Cardiac septum (tissue), 1 donor: ENCODE results near the gene PSMD2. TPM values are rescaled to one million over a fixed set of nuclear protein-coding genes. Genes with fewer than 3 reads are reported as not detected.

Experiments
- DNase-seq: peaks from one replicate; pipeline ENCODE4 v3.0.0-alpha.2; 2020; ENCODE audit warnings: low spot score
- intact Hi-C: fragments of 100-400 bp; cut with DNase I; formaldehyde crosslinking; loops from one replicate; pipeline ENCODE4 v1.14.0; 2022
- total RNA-seq: library from RNA; stranded (reverse); fragmentation: NEBNext Ultra II Directional; extraction: Animal tissue kit (Norgen Biotek cat#: 25700); gene quantifications from one replicate; pipeline ENCODE4 v1.2.1, GENCODE V29; 2021
- donor health status: DM: no; HTN: no; CAD: no.

PSMD2 gene
- total RNA-seq, 1 donor from 2014 or later: 217 TPM

- intact Hi-C loops: no loop called here
- no peak for DNase-seq
Measured at GRCh38 chr3:184349563-184350470, 50.8 kb downstream of the PSMD2 start.

DNA sequence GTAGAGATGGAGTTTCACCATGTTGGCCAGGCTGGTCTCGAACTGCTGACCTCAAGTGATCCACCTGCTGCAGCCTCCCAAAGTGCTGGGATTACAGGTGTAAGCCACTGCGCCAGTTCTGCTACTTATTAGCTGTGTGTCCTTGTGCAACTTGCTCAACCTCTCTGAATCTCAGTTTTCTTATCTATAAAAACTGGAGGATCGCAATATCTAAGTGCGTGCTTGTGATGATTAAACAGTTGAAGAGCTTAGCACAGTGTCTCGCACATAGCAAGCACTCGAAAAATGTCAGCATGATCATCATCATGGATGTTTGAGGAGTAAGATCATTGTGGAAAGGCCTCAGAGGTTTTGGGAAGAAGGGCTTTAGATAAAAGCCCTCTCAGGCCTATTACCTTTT is 51.6 kb downstream of the PSMD2 start:
- no peak for DNase-seq
- intact Hi-C loops: no loop called here

DNA sequence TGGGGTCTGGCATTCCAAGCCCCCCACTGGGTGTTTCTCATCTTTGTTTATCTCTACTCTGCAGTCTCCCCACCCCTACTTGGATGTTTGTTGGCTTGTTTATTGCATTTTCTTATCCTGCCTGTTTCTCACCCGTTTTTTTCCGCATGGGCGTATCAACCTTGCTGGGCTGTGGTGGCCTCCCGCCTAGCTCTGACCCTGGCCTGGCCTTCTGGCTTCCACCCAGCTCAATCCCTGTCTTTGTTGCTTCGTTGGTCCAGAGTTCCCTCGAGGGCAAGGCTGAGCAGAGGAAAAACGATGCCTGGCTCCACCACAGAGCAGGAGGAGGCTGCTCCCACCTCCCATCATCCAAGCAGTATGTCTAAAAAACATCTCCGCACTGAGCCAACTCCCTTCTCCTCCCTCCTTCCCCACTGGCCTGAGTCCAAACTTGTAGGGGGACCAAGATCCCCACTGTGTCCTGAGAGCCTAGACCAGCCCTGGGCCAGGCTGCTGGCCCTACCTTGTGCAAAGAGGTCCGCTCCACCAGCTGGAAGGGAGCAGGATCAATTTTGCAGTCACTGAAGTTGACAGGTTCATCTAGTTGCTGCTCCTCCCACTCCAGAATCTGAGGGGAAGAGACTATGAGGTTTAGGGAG is 52.6 kb downstream of the PSMD2 start:
- intact Hi-C loops: no loop called here
- DNase-seq: no peak

DNA sequence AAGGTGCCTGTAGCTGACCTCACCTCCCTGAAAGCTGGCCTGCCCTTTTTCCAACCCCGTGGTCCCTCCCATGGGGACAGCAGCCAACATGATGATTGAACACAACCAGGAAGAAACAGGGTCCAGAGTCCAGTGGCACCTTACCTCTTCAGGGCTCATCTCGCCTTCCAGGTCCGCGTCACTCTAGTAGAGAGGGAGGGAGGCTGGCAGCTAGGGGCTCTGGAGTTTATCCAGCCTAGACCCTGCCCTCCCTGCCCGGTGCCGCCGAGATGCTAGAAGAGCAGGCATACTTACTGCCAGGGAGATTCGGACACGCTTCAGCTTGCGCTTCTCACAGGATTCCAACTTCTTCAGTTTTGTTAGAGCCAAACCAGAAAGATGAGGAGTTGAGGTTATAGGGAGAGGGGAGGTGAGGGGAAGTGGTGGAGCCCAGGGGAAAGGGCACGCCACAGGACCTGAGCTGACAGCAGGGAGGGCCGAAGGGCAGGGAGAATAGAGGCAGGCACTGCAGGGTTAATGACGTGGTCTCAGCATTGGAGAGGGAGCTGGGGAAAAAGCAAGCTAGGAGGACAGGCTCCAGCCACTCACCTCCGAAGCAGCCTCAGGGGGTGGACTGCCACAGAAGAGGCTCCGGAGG is 53.2 kb downstream of the PSMD2 start:
- intact Hi-C loops: no loop called here
- DNase-seq: no peak

GRCh38 chr3:184352897-184353545 is 54.0 kb downstream of the PSMD2 start:
- intact Hi-C loops: no loop called here

DNA sequence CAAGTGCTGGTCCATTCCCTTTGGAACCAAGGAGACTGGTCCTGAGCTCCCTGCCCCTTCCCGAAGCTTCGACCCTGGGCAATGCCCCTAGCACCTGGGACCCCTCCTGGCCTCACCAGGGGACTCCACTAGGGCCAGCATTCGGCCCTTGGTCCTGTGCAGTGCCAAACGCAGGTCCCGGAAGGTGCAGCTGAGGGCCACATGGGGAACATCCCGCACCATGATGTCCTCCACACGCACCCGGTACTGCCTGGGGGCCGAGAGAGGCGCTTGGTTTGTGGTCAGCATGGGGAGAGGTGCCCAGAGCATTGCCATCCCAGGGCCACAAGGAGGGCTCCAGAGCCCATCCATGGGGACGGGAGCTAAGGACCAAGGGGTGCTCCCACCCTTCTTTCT is 54.5 kb downstream of the PSMD2 start:
- DNase-seq: no peak
- intact Hi-C loops: no loop called here

More at GRCh38 chr3:184352897-184353545, 54.0 kb downstream of the PSMD2 start:
- DNase-seq: no peak

DNA sequence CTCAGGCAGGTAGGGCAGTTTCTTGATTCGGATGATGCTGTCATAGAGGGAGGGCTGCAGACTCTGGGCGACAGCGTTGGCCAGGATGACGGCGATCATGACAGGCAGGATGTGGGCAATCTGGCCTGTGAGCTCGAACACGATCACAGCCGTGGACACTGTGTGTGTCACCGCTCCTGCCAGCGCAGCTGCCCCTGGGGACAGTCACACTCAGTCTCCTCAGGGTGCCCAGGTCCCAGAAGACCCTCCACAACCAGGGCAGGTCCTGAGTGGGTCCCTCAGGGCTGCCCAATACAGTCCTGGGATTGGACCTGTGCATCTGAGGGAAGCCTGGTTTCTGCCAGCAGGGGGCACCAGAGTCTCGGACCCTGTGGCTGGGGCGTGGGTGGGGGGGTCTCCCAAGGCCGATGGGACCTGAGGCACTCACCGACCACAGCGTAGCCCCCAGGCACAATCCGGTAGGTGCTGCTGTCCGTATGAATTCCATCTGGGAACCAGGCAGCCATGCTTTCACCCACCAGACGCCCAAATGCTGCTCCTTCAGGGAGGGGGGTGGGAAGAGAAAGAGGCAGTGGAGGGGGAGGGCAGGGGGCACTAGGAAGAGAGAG is 55.2 kb downstream of the PSMD2 start:
- no peak for DNase-seq
- intact Hi-C loops: no loop called here

DNA sequence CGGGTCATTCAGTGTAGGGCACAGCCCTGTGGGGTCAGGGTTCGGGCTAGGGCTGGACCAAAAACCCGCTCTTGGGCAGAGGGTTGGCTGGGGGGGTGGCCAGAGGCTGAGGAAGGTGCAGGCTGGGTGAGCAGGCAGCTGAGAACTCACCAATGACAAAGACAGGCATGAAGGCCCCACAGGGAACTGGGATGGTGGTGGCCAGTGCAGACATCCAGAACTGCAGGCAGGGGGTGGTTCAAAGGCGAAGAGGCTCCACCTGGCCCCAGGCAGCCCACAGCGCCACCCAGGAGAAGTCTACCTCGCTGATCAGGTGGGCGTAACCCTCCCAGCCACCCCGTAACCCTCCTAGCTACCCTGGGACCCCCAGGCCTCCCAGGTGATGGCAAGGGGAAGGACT is 55.7 kb downstream of the PSMD2 start:
- intact Hi-C loops: no loop called here
- no peak for DNase-seq

- DNase-seq: no peak
- intact Hi-C loops: no loop called here
Measured at GRCh38 chr3:184355261-184356040, 56.4 kb downstream of the PSMD2 start.

DNA sequence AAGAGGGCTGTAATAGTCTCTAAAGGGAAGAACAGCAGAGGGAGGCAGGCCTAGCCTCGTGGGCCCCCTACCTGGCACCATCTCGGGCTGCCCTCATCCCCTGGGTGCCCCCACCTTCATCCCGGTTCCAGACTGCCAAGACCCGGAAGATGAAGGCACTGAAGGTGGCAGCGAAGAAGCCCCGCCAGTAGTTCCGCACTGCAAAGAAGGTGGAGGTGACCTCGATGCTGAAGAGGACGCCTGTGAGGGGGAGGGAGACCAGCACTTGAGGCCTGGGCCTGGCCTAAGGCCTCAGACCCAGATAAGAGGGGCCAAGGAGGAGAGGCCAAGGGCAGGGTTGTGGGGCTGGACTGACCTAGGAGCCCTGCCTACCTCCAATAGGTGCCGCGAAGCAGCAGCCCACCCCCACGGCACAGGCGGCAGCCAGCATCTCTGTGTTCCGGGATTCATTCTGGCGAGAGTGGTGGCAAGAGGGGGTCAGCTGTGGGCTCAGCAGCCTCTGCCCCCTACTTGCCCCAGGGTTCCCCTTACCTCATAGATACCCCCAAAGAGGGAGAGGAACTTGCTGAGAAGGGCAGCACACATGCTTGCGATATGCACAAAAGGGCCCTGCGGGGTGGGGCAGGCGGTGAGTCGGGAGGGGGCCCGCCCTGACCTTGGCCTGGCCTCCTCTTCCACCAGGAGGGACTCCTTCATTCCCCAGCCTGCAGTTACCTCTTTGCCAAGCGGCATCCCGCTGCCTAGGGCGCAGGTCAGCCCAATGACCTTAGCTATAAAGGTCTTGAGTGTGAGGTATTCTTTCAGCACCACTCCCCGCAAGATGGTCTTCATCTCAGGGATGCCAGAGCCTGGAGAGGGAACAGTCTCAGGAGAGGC is 58.4 kb downstream of the PSMD2 start:
- intact Hi-C loops: no loop called here

DNA sequence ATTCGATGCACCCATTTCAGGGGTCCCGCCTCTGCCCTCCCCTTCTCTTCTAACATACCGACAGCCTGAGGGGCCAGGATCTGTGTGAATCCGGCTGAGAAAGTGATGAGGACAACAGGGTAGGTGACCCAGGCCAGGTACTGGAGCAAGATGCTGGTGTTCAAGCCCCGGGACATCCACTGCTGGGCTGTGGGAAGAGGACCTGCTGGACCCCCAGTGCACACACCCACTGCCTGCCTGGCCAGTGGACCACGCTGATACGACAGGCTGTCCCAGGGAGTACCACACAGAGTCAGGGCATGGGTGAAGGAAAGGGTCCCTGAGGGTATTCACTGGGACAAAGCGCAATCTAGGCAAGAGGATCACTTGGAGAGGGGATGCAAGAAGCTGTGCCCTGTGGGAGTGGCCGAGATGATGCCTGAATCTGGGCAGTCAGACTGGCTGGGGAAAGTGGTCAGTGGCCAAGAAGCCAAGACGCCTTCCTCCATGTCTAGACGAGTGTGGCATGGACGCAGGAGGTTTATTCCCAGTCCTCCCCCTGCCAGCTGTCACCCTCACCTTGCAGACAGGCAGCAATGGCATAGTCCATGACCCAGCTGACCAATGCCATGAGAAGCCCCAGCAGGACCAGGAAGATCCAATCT is 59.2 kb downstream of the PSMD2 start:
- intact Hi-C loops: no loop called here
- no peak for DNase-seq

More for the DNA sequence above, 58.4 kb downstream of the PSMD2 start:
- DNase-seq: no peak

Other genes starting within 250 kb of the PSMD2 start
- not detected for gene HTR3C, start 246.2 kb upstream of the PSMD2 start, total RNA-seq
- not detected for gene HTR3E, start 202.2 kb upstream of the PSMD2 start, total RNA-seq
- gene EIF2B5, start 163.9 kb upstream of the PSMD2 start, total RNA-seq: 33.4 TPM
- gene DVL3, start 143.9 kb upstream of the PSMD2 start, total RNA-seq: 68.6 TPM
- gene AP2M1, start 124.4 kb upstream of the PSMD2 start, total RNA-seq: 317 TPM
- 61.5 TPM for gene ABCF3, start 113.0 kb upstream of the PSMD2 start, total RNA-seq
- not detected for gene VWA5B2, start 69.7 kb upstream of the PSMD2 start, total RNA-seq
- gene ALG3, start 50.3 kb upstream of the PSMD2 start, total RNA-seq: 14.1 TPM
- gene EEF1AKMT4, start 49.6 kb upstream of the PSMD2 start, total RNA-seq: 1.5 TPM
- 0.30 TPM for gene CAMK2N2, start 37.7 kb upstream of the PSMD2 start, total RNA-seq
- 0.19 TPM for gene ECE2, start 23.2 kb upstream of the PSMD2 start, total RNA-seq
- 284 TPM for gene EIF4G1, start 15.4 kb downstream of the PSMD2 start, total RNA-seq
- 43.3 TPM for gene FAM131A, start 38.4 kb downstream of the PSMD2 start, total RNA-seq
- 3.1 TPM for gene CLCN2, start 62.4 kb downstream of the PSMD2 start, total RNA-seq
- 23.2 TPM for gene POLR2H, start 62.5 kb downstream of the PSMD2 start, total RNA-seq
- 0.48 TPM for gene THPO, start 79.0 kb downstream of the PSMD2 start, total RNA-seq
- gene CHRD, start 80.8 kb downstream of the PSMD2 start, total RNA-seq: 7.0 TPM